COR-L47 (cell line): ENCODE measurements around the gene ACTR1B.
"Not testable (repeated sequence)": the region's sequence is repeated elsewhere in the genome, so short reads cannot be mapped to it uniquely, and the experiment has no call there.

ENCODE experiments used
- DNase-seq: peaks from one replicate; lab custom pipeline; 2025; lab: John Stamatoyannopoulos, UW

Gene ACTR1B

GRCh38 chr2:97688062-97688827 is 24.4 kb upstream of the ACTR1B start:
- no peak for DNase-seq

GRCh38 chr2:97687235-97687634 is 23.4 kb upstream of the ACTR1B start:
- DNase-seq, result not testable (repeated sequence)

GRCh38 chr2:97678298-97678697 is 14.5 kb upstream of the ACTR1B start:
- no peak for DNase-seq

- DNase-seq, result no peak
Observed at GRCh38 chr2:97677480-97677879, 13.6 kb upstream of the ACTR1B start.

GRCh38 chr2:97676620-97677019 is 12.8 kb upstream of the ACTR1B start:
- DNase-seq, result no peak

GRCh38 chr2:97675430-97676113 is 11.7 kb upstream of the ACTR1B start:
- no peak for DNase-seq

GRCh38 chr2:97673915-97674283 is 10.1 kb upstream of the ACTR1B start:
- DNase-seq, result no peak

GRCh38 chr2:97673182-97673914 is 9.5 kb upstream of the ACTR1B start:
- DNase-seq, result no peak

- not testable (repeated sequence) for DNase-seq
Observed at GRCh38 chr2:97672606-97673140, 8.8 kb upstream of the ACTR1B start.

- no peak for DNase-seq
Observed at GRCh38 chr2:97671526-97671925, 7.7 kb upstream of the ACTR1B start.

- no peak for DNase-seq
Observed at GRCh38 chr2:97670471-97670870, 6.6 kb upstream of the ACTR1B start.

- no peak for DNase-seq
Observed at GRCh38 chr2:97669448-97669847, 5.6 kb upstream of the ACTR1B start, which contains the start of gene C2orf92. TSS of gene C2orf92 (plus strand) at chr2:97669713. CDS start at chr2:97669789, 76 bp downstream.

- DNase-seq, result peak; percentile 49
Observed at GRCh38 chr2:97664636-97664970, 759 bp upstream of the ACTR1B start.

GRCh38 chr2:97663626-97663961 is 250 bp downstream of the ACTR1B start:
- DNase-seq, result no peak

GRCh38 chr2:97662895-97663625 is 784 bp downstream of the ACTR1B start:
- DNase-seq, result peak; percentile 66

- DNase-seq, result no peak
Observed at GRCh38 chr2:97662386-97662894, 1.4 kb downstream of the ACTR1B start.

- no peak for DNase-seq
Observed at GRCh38 chr2:97661927-97662326, 1.9 kb downstream of the ACTR1B start.

GRCh38 chr2:97660775-97661389 is 3.0 kb downstream of the ACTR1B start:
- no peak for DNase-seq

GRCh38 chr2:97660044-97660774 is 3.6 kb downstream of the ACTR1B start:
- no peak for DNase-seq

- DNase-seq, result no peak
Observed at GRCh38 chr2:97659256-97660043, 4.4 kb downstream of the ACTR1B start.
